Kidney (tissue), 14 donors: ENCODE measurements around the gene C2orf49. TPM values are rescaled to one million over a fixed set of nuclear protein-coding genes. Genes with fewer than 3 reads are reported as not detected.

Experiments used
- DNase-seq, 5 donors: peaks; one replicate each; pipeline ENCODE4 v3.0.0-alpha.2; 2013 to 2020
- FAIRE-seq: peaks from 2 replicates; lab custom pipeline; 2012; peaks lifted over from hg19 to GRCh38; lab: Jason Lieb, UNC
- H3K27ac ChIP-seq, 2 donors: one replicate each; pipeline ENCODE4 v1.7.0; 2013; ENCODE audit warnings: low read depth in 2 of 2, low read length in 2 of 2, inconsistent platforms in 1 of 2
- H3K27me3 ChIP-seq: one replicate; pipeline ENCODE4 v1.7.1; 2013; ENCODE audit warnings: low read length, inconsistent platforms; ENCODE audit not compliant: control insufficient read depth, insufficient read depth
- H3K36me3 ChIP-seq, 3 donors: one replicate each; pipeline versions ENCODE4 v1.7.0 to v1.7.1; 2013; ENCODE audit warnings: low read length in 3 of 3, control low read depth in 1 of 3, inconsistent platforms in 1 of 3; ENCODE audit not compliant: insufficient read depth in 3 of 3, control insufficient read depth in 2 of 3
- H3K4me1 ChIP-seq, 3 donors: one replicate each; pipeline versions ENCODE4 v1.7.0 to v1.7.1; 2013; ENCODE audit warnings: low read length in 3 of 3, inconsistent platforms in 1 of 3, low read depth in 1 of 3; ENCODE audit not compliant: control insufficient read depth in 2 of 3, insufficient read depth in 2 of 3
- H3K4me3 ChIP-seq, 3 donors: one replicate each; pipeline versions ENCODE4 v1.7.0 to v1.8.1; 2013; ENCODE audit warnings: low read length in 3 of 3, control low read depth in 1 of 3, inconsistent platforms in 1 of 3
- H3K9ac ChIP-seq, 3 donors: one replicate each; pipeline versions ENCODE4 v1.7.0 to v1.7.1; 2013; ENCODE audit warnings: low read length in 3 of 3, control low read depth in 1 of 3, inconsistent platforms in 1 of 3
- H3K9me3 ChIP-seq, 3 donors: one replicate each; pipeline versions ENCODE4 v1.7.0 to v1.7.1; 2013; ENCODE audit warnings: low read length in 3 of 3, control low read depth in 1 of 3, inconsistent platforms in 1 of 3; ENCODE audit not compliant: control insufficient read depth in 2 of 3, insufficient read depth in 1 of 3
- intact Hi-C: fragments of 100-400 bp; cut with DNase I; formaldehyde crosslinking; loops from one replicate; pipeline ENCODE4 v1.11.1; 2022
- polyA plus RNA-seq: library from polyadenylated mRNA; stranded (reverse); fragments of 350-450 nt; fragmentation: Illumina TruSeq; extraction: RNeasy Lipid Tissue Mini Kit (QIAGEN cat#74804); gene quantifications from one replicate; pipeline ENCODE4 v1.2.3, GENCODE V29; 2014; ENCODE audit warnings: low read depth, low replicate concordance; ENCODE audit not compliant: insufficient read depth
- total RNA-seq: library from RNA; stranded (reverse); fragmentation: NEBNext Ultra II Directional; extraction: Animal tissue kit (Norgen Biotek cat#: 25700); gene quantifications from one replicate; pipeline ENCODE4 v1.2.1, GENCODE V29; 2021
- TF ChIP-seq, protein P1 (sequence below): IDR thresholded peaks from 3 replicates; pipeline ENCODE4 v1.5.1; 2012; ENCODE audit warnings: mild to moderate bottlenecking, moderate library complexity, borderline replicate concordance; ENCODE audit not compliant: insufficient read depth; ENCODE audit errors: extremely low read depth
- donor health status: control.
- donor health status: control.
- donor health status: control.
- donor health status: control.
- donor health status: control.
- donor health status: DM: yes; HTN: yes; CAD: no.
- donor health status: Normal renal cell carcinoma (clear cell type).

C2orf49 gene
- total and polyA plus RNA-seq, 2 donors from 2014 or later = 6.8 to 15.0 TPM

DNA sequence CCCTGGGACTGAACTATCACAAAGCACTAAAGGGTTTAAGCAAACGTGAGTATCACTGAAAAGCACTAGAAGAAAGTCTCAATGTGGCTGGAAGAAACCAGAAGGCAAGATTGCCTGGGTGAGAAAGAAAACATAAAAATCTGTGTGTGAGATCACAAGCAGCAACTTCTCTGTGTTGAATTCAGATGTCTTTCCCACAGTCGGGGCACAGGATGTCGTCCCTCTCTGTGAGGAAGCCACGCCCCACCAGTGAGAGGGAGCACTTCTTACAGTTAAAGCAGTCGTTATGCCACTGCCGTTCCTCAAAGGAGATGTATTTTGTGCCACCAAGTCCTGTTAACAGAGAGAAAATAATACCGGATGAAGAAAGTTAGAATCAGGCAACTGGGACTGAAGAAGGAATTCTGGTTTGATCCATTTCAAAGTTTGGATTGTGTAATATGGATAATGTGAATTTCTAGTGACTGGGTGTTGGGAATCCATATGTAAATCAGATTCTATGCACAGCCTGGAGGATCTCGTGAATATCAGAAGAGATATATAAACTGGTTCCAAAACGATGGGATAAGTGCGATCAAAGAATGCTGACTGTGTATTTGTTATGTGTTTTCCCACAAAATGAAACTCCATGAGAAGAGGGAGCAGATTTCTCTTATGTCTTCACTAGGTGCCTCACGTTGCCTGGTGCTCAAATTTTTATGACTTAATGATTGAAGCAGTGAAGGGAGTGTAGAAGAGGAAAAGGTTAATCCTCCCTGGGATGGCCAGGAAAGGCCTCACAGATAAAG is 24.0 kb downstream of the C2orf49 start:
- Histone ChIP-seq H3K27me3 (no peaks in the 10 kb centered on the region), H3K4me1 (no peaks in the 10 kb centered on the region), H3K4me3 (no peak overlapping the region), H3K9ac (no peak overlapping the region), H3K27ac (no peak overlapping the region), H3K9me3 (no peaks in the 10 kb centered on the region), H3K36me3 (peaks cover 3 to 18% (median 9%) of the 10 kb centered on the region in 3 donors)
- no peak for FAIRE-seq
- intact Hi-C loops = no loop called here
- TF ChIP-seq, protein P1, sequence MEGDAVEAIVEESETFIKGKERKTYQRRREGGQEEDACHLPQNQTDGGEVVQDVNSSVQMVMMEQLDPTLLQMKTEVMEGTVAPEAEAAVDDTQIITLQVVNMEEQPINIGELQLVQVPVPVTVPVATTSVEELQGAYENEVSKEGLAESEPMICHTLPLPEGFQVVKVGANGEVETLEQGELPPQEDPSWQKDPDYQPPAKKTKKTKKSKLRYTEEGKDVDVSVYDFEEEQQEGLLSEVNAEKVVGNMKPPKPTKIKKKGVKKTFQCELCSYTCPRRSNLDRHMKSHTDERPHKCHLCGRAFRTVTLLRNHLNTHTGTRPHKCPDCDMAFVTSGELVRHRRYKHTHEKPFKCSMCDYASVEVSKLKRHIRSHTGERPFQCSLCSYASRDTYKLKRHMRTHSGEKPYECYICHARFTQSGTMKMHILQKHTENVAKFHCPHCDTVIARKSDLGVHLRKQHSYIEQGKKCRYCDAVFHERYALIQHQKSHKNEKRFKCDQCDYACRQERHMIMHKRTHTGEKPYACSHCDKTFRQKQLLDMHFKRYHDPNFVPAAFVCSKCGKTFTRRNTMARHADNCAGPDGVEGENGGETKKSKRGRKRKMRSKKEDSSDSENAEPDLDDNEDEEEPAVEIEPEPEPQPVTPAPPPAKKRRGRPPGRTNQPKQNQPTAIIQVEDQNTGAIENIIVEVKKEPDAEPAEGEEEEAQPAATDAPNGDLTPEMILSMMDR = no peak
- DNase-seq = no peak

DNA sequence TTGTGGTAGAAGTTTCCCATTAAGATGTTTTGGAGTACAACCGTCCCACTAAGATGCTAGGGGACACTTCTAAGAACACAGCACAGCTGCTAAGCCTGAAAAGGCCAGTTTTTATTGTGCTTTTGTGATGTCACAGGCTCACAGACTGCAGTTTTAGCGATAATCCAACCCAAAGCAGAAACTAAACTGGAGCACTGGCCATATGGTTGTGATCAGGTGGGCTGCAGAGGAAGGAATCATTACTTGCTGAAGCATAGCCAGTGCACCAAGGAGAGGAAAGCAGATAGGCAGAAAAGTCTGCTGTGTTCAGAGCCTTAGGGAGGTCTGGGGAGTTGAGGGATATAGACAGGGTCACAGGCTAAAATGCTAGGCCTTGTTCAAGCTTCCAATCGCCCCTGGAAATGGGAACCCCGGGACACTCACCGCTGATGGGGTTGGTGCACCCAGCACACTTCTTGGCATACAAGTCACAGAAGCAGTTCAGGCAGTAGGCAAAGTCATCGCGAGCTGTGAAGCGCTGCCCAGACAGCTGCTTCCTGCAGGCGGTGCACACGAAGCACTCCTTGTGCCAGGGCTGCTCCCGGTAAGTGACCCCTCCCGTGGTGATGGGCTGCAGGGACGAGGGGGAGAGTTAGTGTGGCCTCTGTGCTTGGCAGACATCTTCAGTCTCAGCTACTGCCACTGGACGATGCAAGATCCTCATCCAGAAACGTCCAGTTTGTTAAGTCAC is 25.7 kb downstream of the C2orf49 start:
- H3K4me3 ChIP-seq = no peak overlapping the region
- H3K9me3 ChIP-seq = no peaks in the 10 kb centered on the region
- H3K27me3 ChIP-seq = no peaks in the 10 kb centered on the region
- H3K36me3 ChIP-seq = peaks cover 3 to 16% (median 9%) of the 10 kb centered on the region in 3 donors
- no peak overlapping the region for H3K27ac ChIP-seq
- H3K4me1 ChIP-seq = no peaks in the 10 kb centered on the region
- TF ChIP-seq, protein P1 = no peak
- no peak for DNase-seq
- intact Hi-C loops = no loop called here
- H3K9ac ChIP-seq = no peak overlapping the region
- no peak for FAIRE-seq

DNA sequence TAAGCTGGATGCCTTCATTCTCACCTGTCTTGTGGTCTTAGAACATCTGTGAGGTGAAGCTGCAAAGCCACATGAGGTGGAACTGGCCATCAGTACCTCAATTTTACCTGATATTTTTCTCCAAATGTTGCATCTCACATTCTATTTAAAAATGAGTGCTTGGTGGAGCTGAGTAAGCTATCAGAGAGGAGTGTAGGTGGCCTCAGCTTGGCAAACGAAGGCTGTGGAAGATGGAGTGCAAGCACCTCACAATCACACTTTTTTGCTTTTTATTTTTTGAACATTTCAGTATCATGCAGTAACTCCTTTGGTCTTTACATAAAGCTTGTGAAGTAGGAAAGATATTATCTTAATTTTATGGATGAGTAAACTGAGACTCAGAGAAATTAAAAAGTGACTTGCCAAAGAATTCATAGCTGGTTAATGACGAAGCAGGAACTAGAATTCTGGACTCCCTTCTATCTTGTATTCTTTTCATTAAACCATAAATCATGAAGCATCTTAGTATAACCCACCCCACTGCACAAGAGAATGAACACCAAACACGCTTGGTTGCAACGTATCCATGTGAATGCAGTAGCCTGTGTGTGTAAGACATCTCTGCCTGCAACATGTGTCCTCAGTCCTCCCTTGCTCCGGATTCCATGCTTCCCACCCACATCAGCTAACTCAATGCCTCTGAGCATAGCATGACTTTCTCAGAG is 27.2 kb downstream of the C2orf49 start:
- Histone ChIP-seq H3K4me3 (no peak overlapping the region), H3K4me1 (no peaks in the 10 kb centered on the region), H3K9ac (no peak overlapping the region), H3K36me3 (peaks cover 3 to 14% (median 9%) of the 10 kb centered on the region in 3 donors), H3K27me3 (no peaks in the 10 kb centered on the region), H3K9me3 (no peaks in the 10 kb centered on the region), H3K27ac (no peak overlapping the region)
- no peak for FAIRE-seq
- no peak for DNase-seq
- TF ChIP-seq, protein P1 = no peak
- intact Hi-C loops = no loop called here
